ENCODE measurements around the gene KIF26B. TPM values are rescaled to one million over a fixed set of nuclear protein-coding genes. Genes with fewer than 3 reads are reported as not detected.
A peak's percentile ranks its signal among the peaks of the same experiment; 100 is the strongest.

KIF26B gene
- total RNA-seq, 3 donors from 2014 or later, result 0.14 to 3.2 (median 0.39) TPM

GRCh38 chr1:245483247-245483646 lies 328.5 kb downstream of the KIF26B start:
- Histone ChIP-seq H3K36me3 (ENCODE audit: low read depth) (no peaks in the 10 kb centered on the region), H3K4me3 (no peak overlapping the region), H3K9me3 (no peaks in the 10 kb centered on the region), H3K4me1 (ENCODE audit: low read depth) (no peaks in the 10 kb centered on the region)
- DNase-seq (no peak), ATAC-seq (no peak)
- intact Hi-C loops (cut with DNase I, micrococcal nuclease), result no loop called here
- no peak for TF ChIP-seq CTCF (IDR thresholded peaks at IDR 0.05)

- DNase-seq (no peak), ATAC-seq (no peak)
These were observed 329.4 kb downstream of the KIF26B start for GRCh38 chr1:245484176-245484575.

GRCh38 chr1:245485996-245486395 lies 331.2 kb downstream of the KIF26B start:
- intact Hi-C loops (cut with DNase I, micrococcal nuclease), result no loop called here
- Histone ChIP-seq H3K4me3 (no peak overlapping the region), H3K4me1 (ENCODE audit: low read depth) (no peaks in the 10 kb centered on the region), H3K36me3 (ENCODE audit: low read depth) (no peaks in the 10 kb centered on the region), H3K9me3 (no peaks in the 10 kb centered on the region)
- TF ChIP-seq CTCF (IDR thresholded peaks at IDR 0.05), result no peak
- DNase-seq (no peak), ATAC-seq (no peak)

More at GRCh38 chr1:245484176-245484575, 329.4 kb downstream of the KIF26B start:
- no peak for TF ChIP-seq CTCF (IDR thresholded peaks at IDR 0.05)
- no peak overlapping the region for H3K4me3 ChIP-seq
- intact Hi-C loops (cut with DNase I, micrococcal nuclease), result no loop called here
- no peaks in the 10 kb centered on the region for H3K9me3 ChIP-seq
- no peaks in the 10 kb centered on the region for H3K36me3 ChIP-seq (ENCODE audit: low read depth)
- H3K4me1 ChIP-seq (ENCODE audit: low read depth), result no peaks in the 10 kb centered on the region

- intact Hi-C loops (cut with DNase I, micrococcal nuclease), result no loop called here
- no peak overlapping the region for H3K4me3 ChIP-seq
- DNase-seq (peak in 1 of 3 donors; percentile 5), ATAC-seq (no peak)
- no peaks in the 10 kb centered on the region for H3K4me1 ChIP-seq (ENCODE audit: low read depth)
- H3K36me3 ChIP-seq (ENCODE audit: low read depth), result no peaks in the 10 kb centered on the region
- no peak for TF ChIP-seq CTCF (IDR thresholded peaks at IDR 0.05)
- H3K9me3 ChIP-seq, result no peaks in the 10 kb centered on the region
These were observed 332.1 kb downstream of the KIF26B start for GRCh38 chr1:245486775-245487470.

GRCh38 chr1:245488346-245489129 lies 333.8 kb downstream of the KIF26B start:
- Histone ChIP-seq H3K9me3 (no peaks in the 10 kb centered on the region), H3K4me3 (no peak overlapping the region), H3K4me1 (ENCODE audit: low read depth) (no peaks in the 10 kb centered on the region), H3K36me3 (ENCODE audit: low read depth) (no peaks in the 10 kb centered on the region)
- no peak for TF ChIP-seq CTCF (IDR thresholded peaks at IDR 0.05)
- no peak for ATAC-seq
- DNase-seq, result no peak
- intact Hi-C loops (cut with DNase I, micrococcal nuclease), result no loop called here
